ENCODE results near the gene COQ10A. TPM values are rescaled to one million over a fixed set of nuclear protein-coding genes. Genes with fewer than 3 reads are reported as not detected.

The COQ10A gene
- total and polyA plus RNA-seq, 2 donors (not counting 3 experiments of a cell fraction or from before 2014, with no cell fraction given) = 14.7 to 32.4 TPM

DNA sequence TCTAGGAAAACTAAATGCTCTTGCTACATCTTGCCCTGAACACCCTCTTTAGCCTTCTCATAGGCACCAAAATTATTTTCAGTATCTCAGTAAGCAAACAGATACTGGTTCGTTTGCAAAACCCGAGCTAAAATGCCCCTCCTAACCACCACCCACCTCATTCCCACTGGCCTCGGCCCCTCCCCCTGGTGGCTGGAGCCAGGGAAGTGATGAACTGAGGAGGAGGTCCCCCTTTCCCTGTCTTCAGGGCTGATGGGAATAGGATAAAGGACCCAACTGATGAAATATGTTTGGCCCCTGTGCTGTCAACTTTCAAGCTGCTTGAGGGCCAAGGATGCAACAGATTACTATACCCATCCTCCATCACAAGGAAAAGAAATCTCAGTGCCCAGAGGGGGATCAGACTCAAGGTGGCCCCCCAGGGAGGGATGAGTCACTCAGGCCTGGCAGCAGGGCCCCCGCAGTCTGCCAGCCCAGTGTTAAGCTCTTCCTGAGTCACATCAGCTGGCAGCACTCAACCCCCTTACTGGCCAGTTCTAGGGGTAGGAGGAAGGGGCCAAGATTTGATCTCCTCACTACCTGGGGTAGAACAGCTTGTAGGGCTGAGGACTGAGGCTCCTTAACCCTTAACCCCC, 10.3 kb upstream of the COQ10A start:
- ChIA-PET POLR2A (no interaction called here), CTCF (interaction anchor here (0.9 to 4.0 kb wide), 6 partner anchors 9 to 66 kb away, joined by 3 to 50 read pairs (median 9); partner anchors contain the start of genes COQ10A, RNF41 and SMARCC2)
- Histone ChIP-seq H3K4me1 (ENCODE audit: control insufficient read depth, extremely low read depth, insufficient read depth, low read length) (peaks cover 18% of the 10 kb centered on the region), H3K36me3 (ENCODE audit: control insufficient read depth in 2 of 2, extremely low read depth in 1 of 2, insufficient read depth in 2 of 2, low read length in 2 of 2) (peaks cover 24 to 40% of the 10 kb centered on the region in 2 experiments), H3K4me2 (ENCODE audit: insufficient read depth, low read length) (peak overlapping the region; percentile 81), H3K79me2 (ENCODE audit: control insufficient read depth, insufficient read depth, low read length) (peaks cover 26% of the 10 kb centered on the region), H3K27ac (ENCODE audit: insufficient read depth, low read depth, low read length) (no peak overlapping the region), H3K27me3 (ENCODE audit: control insufficient read depth in 2 of 2, insufficient read depth in 2 of 2, low read length in 2 of 2) (no peaks in the 10 kb centered on the region), H3K4me3 (replicated peaks in 1 of 3; ENCODE audit: insufficient read depth in 1 of 3, low read depth in 1 of 3, low read length in 3 of 3) (peak overlapping the region in 1 of 3 experiments; percentile 20), H3K9ac (replicated peaks; ENCODE audit: extremely low read depth, insufficient read depth, low read length) (no peak overlapping the region), H3K9me3 (replicated peaks; ENCODE audit: control insufficient read depth, insufficient read depth, low read length) (no peaks in the 10 kb centered on the region), H2AFZ (ENCODE audit: low read depth, low read length) (no peak overlapping the region), H3K9me1 (replicated peaks; ENCODE audit: control insufficient read depth, extremely low read depth, insufficient read depth, low read length) (no peaks in the 10 kb centered on the region), H4K20me1 (replicated peaks; ENCODE audit: control insufficient read depth, extremely low read depth, insufficient read depth, low read length) (no peaks in the 10 kb centered on the region)
- DNase-seq (ENCODE audit: low read depth, low spot score) (no peak), FAIRE-seq (no peak)
- dilution Hi-C loops (cut with MboI; ENCODE audit: extremely low pct_ligation_motif_present, low sequenced_read_pairs) = no loop called here
- intact Hi-C loops (cut with micrococcal nuclease) = no loop called here
- no TSS peak for BruUV-seq (replicated peaks)
- no peak for TF ChIP-seq GATA2 (IDR thresholded peaks at IDR 0.05; ENCODE audit: insufficient read depth, insufficient read length, low read depth, low read length)
- TF ChIP-seq, protein P1, sequence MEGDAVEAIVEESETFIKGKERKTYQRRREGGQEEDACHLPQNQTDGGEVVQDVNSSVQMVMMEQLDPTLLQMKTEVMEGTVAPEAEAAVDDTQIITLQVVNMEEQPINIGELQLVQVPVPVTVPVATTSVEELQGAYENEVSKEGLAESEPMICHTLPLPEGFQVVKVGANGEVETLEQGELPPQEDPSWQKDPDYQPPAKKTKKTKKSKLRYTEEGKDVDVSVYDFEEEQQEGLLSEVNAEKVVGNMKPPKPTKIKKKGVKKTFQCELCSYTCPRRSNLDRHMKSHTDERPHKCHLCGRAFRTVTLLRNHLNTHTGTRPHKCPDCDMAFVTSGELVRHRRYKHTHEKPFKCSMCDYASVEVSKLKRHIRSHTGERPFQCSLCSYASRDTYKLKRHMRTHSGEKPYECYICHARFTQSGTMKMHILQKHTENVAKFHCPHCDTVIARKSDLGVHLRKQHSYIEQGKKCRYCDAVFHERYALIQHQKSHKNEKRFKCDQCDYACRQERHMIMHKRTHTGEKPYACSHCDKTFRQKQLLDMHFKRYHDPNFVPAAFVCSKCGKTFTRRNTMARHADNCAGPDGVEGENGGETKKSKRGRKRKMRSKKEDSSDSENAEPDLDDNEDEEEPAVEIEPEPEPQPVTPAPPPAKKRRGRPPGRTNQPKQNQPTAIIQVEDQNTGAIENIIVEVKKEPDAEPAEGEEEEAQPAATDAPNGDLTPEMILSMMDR (IDR thresholded peaks at IDR 0.05; ENCODE audit: extremely low read depth in 1 of 2, insufficient read depth in 1 of 2, low read depth in 1 of 2, low read length in 2 of 2) = peak in 1 of 2 donors; percentile 16

DNA sequence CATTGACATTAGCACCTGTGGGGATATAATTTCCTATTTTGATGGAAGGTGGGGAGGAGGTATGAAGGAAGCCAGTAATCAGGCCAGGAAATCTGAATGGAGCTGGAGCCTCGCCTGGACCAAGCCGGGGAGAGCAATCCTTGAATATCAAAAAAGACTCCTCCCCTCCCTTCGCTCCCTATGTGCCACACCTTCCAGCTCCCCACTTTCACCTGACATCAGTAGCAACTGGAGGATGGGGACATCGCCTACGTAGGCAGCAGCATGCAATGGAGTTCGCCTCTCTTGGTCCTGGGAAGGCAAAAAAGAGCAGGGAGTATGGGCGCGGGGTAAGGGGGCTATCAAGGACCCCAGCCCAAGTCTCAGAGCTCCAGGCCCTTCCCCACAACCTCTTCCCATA, 9.7 kb upstream of the COQ10A start:
- ChIA-PET POLR2A (no interaction called here), CTCF (interaction anchor here (0.6 to 4.0 kb wide), 7 partner anchors 9 to 323 kb away, joined by 3 to 50 read pairs (median 4); partner anchors contain the start of genes COQ10A and SMARCC2)
- Histone ChIP-seq H3K27me3 (ENCODE audit: control insufficient read depth in 2 of 2, insufficient read depth in 2 of 2, low read length in 2 of 2) (no peaks in the 10 kb centered on the region), H3K36me3 (ENCODE audit: control insufficient read depth in 2 of 2, extremely low read depth in 1 of 2, insufficient read depth in 2 of 2, low read length in 2 of 2) (peaks cover 22 to 36% of the 10 kb centered on the region in 2 experiments), H3K9me1 (replicated peaks; ENCODE audit: control insufficient read depth, extremely low read depth, insufficient read depth, low read length) (no peaks in the 10 kb centered on the region), H3K79me2 (ENCODE audit: control insufficient read depth, insufficient read depth, low read length) (peaks cover 26% of the 10 kb centered on the region), H3K4me2 (ENCODE audit: insufficient read depth, low read length) (peak overlapping the region; percentile 81), H3K4me3 (replicated peaks in 1 of 3; ENCODE audit: insufficient read depth in 1 of 3, low read depth in 1 of 3, low read length in 3 of 3) (peak overlapping the region; percentile 84 to 96 (median 91)), H3K4me1 (ENCODE audit: control insufficient read depth, extremely low read depth, insufficient read depth, low read length) (peaks cover 18% of the 10 kb centered on the region), H3K9ac (replicated peaks; ENCODE audit: extremely low read depth, insufficient read depth, low read length) (peak overlapping the region; percentile 81), H2AFZ (ENCODE audit: low read depth, low read length) (no peak overlapping the region), H4K20me1 (replicated peaks; ENCODE audit: control insufficient read depth, extremely low read depth, insufficient read depth, low read length) (no peaks in the 10 kb centered on the region), H3K9me3 (replicated peaks; ENCODE audit: control insufficient read depth, insufficient read depth, low read length) (no peaks in the 10 kb centered on the region), H3K27ac (ENCODE audit: insufficient read depth, low read depth, low read length) (no peak overlapping the region)
- dilution Hi-C loops (cut with MboI; ENCODE audit: extremely low pct_ligation_motif_present, low sequenced_read_pairs) (no loop called here), intact Hi-C loops (cut with micrococcal nuclease) (no loop called here)
- TF ChIP-seq POLR2A (IDR thresholded peaks at IDR 0.05; ENCODE audit: low read depth, low read length) = no peak
- no peak for TF ChIP-seq MYC (IDR thresholded peaks at IDR 0.05; ENCODE audit: low read depth, low read length)
- TF ChIP-seq POLR2AphosphoS5 (IDR thresholded peaks at IDR 0.05; ENCODE audit: insufficient read depth, low read depth, low read length) = no peak
- no TSS peak for BruUV-seq (replicated peaks)
- no peak for FAIRE-seq
- no peak for DNase-seq (ENCODE audit: low read depth, low spot score)

Data from endothelial cell of umbilical vein (primary cell).